Coronary artery (tissue), 2 donors: ENCODE measurements around the gene PKNOX2.
A peak's percentile ranks its signal among the peaks of the same experiment; 100 is the strongest.

Experiments
- DNase-seq: peaks from one replicate; pipeline ENCODE4 v3.0.0-alpha.2; 2017; ENCODE audit warnings: low spot score
- H3K27ac ChIP-seq, 2 donors: fragments of 200-600 bp; sonication (generic); one replicate each; pipeline ENCODE4 v1.5.1; 2016 to 2019
- H3K4me3 ChIP-seq: fragments of 200-600 bp; sonication (generic); 2 replicates; pipeline ENCODE4 v1.5.1; 2016; ENCODE audit warnings: mild to moderate bottlenecking, moderate library complexity
- TF ChIP-seq, protein P1 (sequence below): fragments of 200-600 bp; sonication (generic); IDR thresholded peaks from one replicate; pipeline ENCODE4 v1.5.1; 2019; ENCODE audit warnings: antibody characterized with exemption

The PKNOX2 gene

DNA sequence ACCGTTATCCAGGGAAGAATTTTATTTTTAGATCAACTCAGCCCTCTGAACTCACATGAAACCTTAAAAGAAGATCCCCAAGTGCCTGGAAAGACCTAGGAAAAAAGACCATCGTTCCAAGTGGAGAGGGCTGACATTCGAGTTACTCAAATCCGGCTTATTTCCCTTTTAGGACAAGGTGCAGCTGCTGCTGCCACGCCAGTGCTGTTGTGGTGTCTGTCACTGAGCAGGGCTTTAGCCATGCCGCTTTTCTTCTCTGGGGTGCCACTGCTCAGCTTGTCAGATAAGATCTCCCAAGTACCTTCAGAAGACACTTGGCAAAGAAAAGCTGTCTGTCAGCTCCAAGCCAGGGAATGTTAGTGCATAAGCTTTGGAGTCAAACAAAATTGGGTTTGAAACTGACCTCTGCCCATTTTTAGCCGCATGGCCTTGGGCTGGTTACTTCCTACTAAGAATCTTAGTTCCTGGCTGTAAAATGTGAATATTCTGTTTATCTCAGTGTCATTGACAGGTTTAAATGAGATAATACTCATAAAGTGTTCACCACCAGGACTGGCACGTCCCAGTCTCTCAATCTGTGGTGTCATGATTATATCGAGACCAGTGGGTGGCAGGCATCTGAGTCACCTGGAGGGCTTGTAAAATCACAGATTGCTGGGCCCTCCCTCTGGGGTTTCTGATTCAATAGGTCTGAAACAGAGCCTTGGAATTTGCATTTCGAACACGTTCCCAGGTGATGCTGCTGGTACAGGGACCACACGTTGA, 117.5 kb downstream of the PKNOX2 start:
- TF ChIP-seq, protein P1, sequence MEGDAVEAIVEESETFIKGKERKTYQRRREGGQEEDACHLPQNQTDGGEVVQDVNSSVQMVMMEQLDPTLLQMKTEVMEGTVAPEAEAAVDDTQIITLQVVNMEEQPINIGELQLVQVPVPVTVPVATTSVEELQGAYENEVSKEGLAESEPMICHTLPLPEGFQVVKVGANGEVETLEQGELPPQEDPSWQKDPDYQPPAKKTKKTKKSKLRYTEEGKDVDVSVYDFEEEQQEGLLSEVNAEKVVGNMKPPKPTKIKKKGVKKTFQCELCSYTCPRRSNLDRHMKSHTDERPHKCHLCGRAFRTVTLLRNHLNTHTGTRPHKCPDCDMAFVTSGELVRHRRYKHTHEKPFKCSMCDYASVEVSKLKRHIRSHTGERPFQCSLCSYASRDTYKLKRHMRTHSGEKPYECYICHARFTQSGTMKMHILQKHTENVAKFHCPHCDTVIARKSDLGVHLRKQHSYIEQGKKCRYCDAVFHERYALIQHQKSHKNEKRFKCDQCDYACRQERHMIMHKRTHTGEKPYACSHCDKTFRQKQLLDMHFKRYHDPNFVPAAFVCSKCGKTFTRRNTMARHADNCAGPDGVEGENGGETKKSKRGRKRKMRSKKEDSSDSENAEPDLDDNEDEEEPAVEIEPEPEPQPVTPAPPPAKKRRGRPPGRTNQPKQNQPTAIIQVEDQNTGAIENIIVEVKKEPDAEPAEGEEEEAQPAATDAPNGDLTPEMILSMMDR, result no peak
- no peak for DNase-seq
- H3K4me3 ChIP-seq, result no peak overlapping the region
- H3K27ac ChIP-seq, result no peak overlapping the region

DNA sequence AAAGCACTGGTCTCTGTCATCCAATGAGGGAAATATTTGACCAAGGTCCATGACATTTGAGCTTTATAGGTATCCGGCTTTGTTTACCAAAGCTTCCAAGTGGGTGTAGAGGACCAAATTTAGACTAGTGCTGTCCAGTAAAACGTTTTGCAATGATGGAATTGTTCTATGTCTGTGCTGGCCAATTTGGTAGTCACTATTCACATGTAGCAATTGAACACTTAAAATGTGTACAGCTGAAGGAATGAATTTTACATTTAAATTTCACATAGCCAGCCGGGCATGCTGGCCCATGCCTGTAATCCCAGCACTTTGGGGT, 118.0 kb downstream of the PKNOX2 start:
- TF ChIP-seq, protein P1, result no peak
- Histone ChIP-seq H3K4me3 (no peak overlapping the region), H3K27ac (no peak overlapping the region)
- DNase-seq, result no peak

DNA sequence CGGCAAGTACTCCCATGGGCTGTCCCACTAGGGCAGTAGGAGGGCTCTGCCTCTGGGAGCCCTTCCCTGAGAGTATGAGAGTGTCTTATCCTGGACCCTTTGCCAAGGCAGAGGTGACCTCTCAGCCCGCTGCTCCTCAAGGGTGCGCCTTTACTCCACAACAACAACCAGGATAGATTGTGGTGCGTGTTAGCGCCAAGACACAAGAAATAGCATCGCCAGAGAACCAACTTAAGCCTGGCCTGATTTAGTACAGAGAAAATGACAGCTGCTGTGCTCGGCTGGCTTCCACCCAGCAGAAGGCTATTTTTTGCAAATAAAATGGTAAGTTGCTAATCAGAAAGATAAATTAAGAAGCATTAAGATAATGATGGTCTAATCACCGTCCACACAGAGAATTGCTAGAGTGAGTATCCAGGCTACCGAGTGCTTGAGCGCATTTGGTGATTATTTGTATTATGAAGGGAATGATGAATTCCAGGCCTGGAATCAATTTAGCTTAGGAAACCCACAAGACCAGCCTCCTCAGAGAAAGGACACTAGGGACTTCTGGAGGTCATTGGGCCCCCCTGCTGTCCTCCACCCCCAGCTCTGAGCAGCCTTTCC, 119.8 kb downstream of the PKNOX2 start:
- Histone ChIP-seq H3K4me3 (no peak overlapping the region), H3K27ac (no peak overlapping the region)
- TF ChIP-seq, protein P1, result no peak
- DNase-seq, result no peak

DNA sequence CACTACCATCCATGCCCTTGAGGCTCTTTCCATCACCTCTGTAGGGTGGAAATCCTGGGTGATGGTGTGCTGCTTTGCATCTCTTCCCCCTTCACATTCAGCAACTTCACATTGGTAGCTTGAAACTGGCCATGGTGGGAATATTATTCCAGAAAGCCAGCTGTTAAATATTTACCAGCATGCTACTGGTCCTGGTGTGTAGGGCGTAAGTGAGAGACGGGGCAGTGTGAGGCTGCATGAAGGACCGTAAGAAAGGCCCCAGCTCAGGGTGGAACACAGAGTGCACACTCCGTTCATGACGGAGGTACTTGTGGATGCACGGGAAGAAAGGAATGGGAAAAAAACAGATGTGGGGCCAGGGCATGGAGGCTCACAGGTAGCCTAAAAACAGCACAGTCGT, 121.3 kb downstream of the PKNOX2 start:
- TF ChIP-seq, protein P1, result no peak
- Histone ChIP-seq H3K27ac (no peak overlapping the region), H3K4me3 (no peak overlapping the region)
- no peak for DNase-seq

DNA sequence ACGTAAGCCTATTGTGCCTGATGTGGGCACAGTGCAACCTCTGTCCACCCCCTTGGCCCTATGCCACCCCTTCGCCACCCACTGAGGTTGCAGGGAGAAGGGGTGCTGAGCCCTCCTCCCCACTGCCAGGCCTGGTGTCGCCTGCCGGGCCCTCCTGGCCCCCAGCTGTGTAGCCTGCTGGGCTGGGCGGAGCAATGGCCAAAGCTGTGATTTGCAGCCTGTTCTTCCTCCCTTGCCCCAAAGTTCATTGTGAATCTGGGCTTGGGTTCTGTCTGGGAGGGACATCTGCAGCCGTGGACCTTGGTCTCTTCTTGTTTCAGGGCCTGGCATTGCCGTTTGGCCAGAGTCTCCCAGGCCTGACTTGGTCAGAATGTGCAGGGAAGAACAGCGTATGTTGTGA, 121.9 kb downstream of the PKNOX2 start:
- Histone ChIP-seq H3K4me3 (no peak overlapping the region), H3K27ac (no peak overlapping the region)
- TF ChIP-seq, protein P1, result no peak
- no peak for DNase-seq

DNA sequence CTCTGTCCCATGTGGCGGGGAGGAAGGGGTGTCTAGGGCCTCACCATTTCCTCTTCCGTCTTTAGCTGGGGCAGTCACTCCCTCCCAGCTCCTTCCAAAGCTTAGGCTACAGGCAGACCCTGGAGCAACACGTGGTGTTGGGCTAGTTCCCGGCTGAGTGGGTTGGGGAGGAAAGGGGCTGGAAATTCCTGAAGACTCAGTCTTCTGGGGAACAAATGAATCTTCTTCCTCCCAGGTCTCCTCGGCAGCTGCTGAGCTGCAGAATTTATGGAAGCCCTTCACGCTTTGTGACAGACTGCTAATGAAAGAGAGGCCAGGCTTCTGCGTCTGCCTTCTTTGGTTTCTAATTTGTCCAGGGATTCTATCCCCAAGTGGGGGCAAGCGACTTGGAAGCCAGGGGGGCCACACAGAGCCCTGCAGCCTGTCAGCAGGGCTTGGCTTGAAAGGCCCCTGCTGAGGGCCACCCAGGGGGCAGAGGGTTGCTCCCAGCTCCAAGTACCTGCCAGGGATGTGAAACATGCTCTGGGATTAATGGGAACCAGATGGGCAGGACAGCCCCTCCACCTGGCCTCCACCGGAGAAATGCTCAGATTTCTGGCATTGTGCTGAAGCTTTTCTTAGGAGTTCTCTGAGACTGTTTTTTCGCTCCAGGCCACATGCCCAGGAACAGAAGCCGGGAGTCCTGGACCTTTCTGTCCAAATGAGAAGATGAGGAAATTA, 123.1 kb downstream of the PKNOX2 start:
- TF ChIP-seq, protein P1, result no peak
- Histone ChIP-seq H3K27ac (peak overlapping the region in 1 of 2 donors; percentile 44), H3K4me3 (no peak overlapping the region)
- no peak for DNase-seq
